Omental fat pad (tissue), 4 donors: Measurements from ENCODE around the gene CRY2. TPM values are rescaled to one million over a fixed set of nuclear protein-coding genes. Genes with fewer than 3 reads are reported as not detected.

Source experiments
- ATAC-seq: fragments of 150-250 bp; one replicate; pipeline ENCODE4 v1.9.1; 2016; ENCODE audit warnings: mild to moderate bottlenecking, moderate library complexity; ENCODE audit not compliant: low FRiP score
- DNase-seq: peaks from one replicate; pipeline ENCODE4 v3.0.0-alpha.2; 2019; ENCODE audit warnings: low spot score
- CTCF ChIP-seq, 3 donors: fragments of 450-650 bp; IDR thresholded peaks; one replicate each; pipeline ENCODE4 v1.5.1; 2016 to 2017; ENCODE audit warnings: antibody characterized with exemption in 3 of 3, mild to moderate bottlenecking in 3 of 3, moderate library complexity in 2 of 3
- total RNA-seq, 4 donors: library from RNA; depleted of rRNA; stranded (reverse); fragments of >200 nt; gene quantifications; one replicate each; pipeline ENCODE4 v1.1.0, GENCODE V29; 2016

Gene CRY2
- total RNA-seq, 4 donors from 2014 or later: 53.1 to 63.4 (median 60.2) TPM

GRCh38 chr11:45924036-45924915 is 77.0 kb downstream of the CRY2 start:
- TF ChIP-seq CTCF (IDR thresholded peaks at IDR 0.05): no peak
- ATAC-seq (no peak), DNase-seq (no peak)

- no peak for DNase-seq
- ATAC-seq: no peak
- no peak for TF ChIP-seq CTCF (IDR thresholded peaks at IDR 0.05)
These were observed 77.7 kb downstream of the CRY2 start for GRCh38 chr11:45924927-45925326.

- no peak for DNase-seq
- no peak for TF ChIP-seq CTCF (IDR thresholded peaks at IDR 0.05)
- ATAC-seq: no peak
These were observed 78.3 kb downstream of the CRY2 start for GRCh38 chr11:45925550-45925949.

GRCh38 chr11:45926001-45926401 is 78.7 kb downstream of the CRY2 start:
- no peak for DNase-seq
- no peak for TF ChIP-seq CTCF (IDR thresholded peaks at IDR 0.05)
- no peak for ATAC-seq

- ATAC-seq (no peak), DNase-seq (no peak)
- no peak for TF ChIP-seq CTCF (IDR thresholded peaks at IDR 0.05)
These were observed 79.5 kb downstream of the CRY2 start for GRCh38 chr11:45926536-45927331.

- ATAC-seq: no peak
- TF ChIP-seq CTCF (IDR thresholded peaks at IDR 0.05): no peak
- DNase-seq: no peak
These were observed 80.0 kb downstream of the CRY2 start for GRCh38 chr11:45927332-45927683.
